K562 (cell line): ENCODE measurements around the gene LINGO3. TPM values are rescaled to one million over a fixed set of nuclear protein-coding genes. Genes with fewer than 3 reads are reported as not detected.

ENCODE experiments used
- ATAC-seq: fragments of 200-7000 bp; cut with Tn5 transposase; 3 replicates; pipeline ENCODE4 v1.9.1; 2020; ENCODE audit warnings: moderate library complexity
- BruUV-seq: library from RNA; stranded (reverse); fragments of 400-500 nt; replicated peaks from 2 replicates; lab custom pipeline; 2021; lab: Mats Ljungman, UMichigan
- CTCF ChIA-PET: fragments of 300-600 bp; formaldehyde crosslinking; extraction: SDS; loops from one replicate; lab custom pipeline; 2021; ENCODE audit warnings: low intra/inter-chr PET ratio; lab: Yijun Ruan, JAX
- POLR2A ChIA-PET: fragments of 300-600, 350-650 bp; sonication (Branson Sonifier 250); formaldehyde crosslinking; extraction: SDS; loops from one replicate; lab custom pipeline; 2021; ENCODE audit warnings: antibody characterized with exemption, inconsistent platforms; lab: Yijun Ruan, JAX
- DNase-seq, 4 experiments: peaks; one replicate each; pipeline versions ENCODE4 v3.0.0 to v3.0.0-alpha.2; 2011 to 2018; ENCODE audit warnings: low spot score in 3 of 4, mixed read lengths in 3 of 4; ENCODE audit errors: extremely low read depth in 1 of 4
- FAIRE-seq: peaks from 2 replicates; lab custom pipeline; 2011; peaks lifted over from hg19 to GRCh38; lab: Jason Lieb, UNC
- H2AFZ ChIP-seq: 2 replicates; pipeline ENCODE4 v1.6.0; 2011; ENCODE audit warnings: low read depth, low read length, control low read depth, inconsistent platforms
- H3K27ac ChIP-seq: fragments of 200-600 bp; 3 replicates; pipeline ENCODE4 v1.8.0; 2011; ENCODE audit warnings: low read depth, mild to moderate bottlenecking, control low read depth, inconsistent platforms, low read length, moderate library complexity, mixed read lengths; ENCODE audit errors: extremely low read depth
- H3K27me3 ChIP-seq, 2 experiments: fragments of 300-600 bp in 1 of 2; 2 replicates in 1 of 2; 3 replicates in 1 of 2; pipeline versions ENCODE4 v1.6.0 to v1.8.0; 2011; ENCODE audit warnings: inconsistent platforms in 2 of 2, low read length in 2 of 2, mild to moderate bottlenecking in 1 of 2, mixed read lengths in 1 of 2, moderate library complexity in 1 of 2; ENCODE audit not compliant: control insufficient read depth in 2 of 2, insufficient read depth in 2 of 2
- H3K36me3 ChIP-seq: fragments of 300-600 bp; 3 replicates; pipeline ENCODE4 v1.8.0; 2011; ENCODE audit warnings: mild to moderate bottlenecking, low read length, inconsistent platforms; ENCODE audit not compliant: control insufficient read depth, insufficient read depth
- H3K4me1 ChIP-seq, 2 experiments: fragments of 200-600 bp in 1 of 2; replicated peaks in 1 of 2; 2 replicates in 1 of 2; 3 replicates in 1 of 2; pipeline versions ENCODE4 v1.5.1 to v1.8.0; 2011; ENCODE audit warnings: inconsistent platforms in 2 of 2, low read length in 2 of 2, mild to moderate bottlenecking in 1 of 2, mixed read lengths in 1 of 2, moderate library complexity in 1 of 2; ENCODE audit not compliant: control insufficient read depth in 2 of 2, insufficient read depth in 2 of 2
- H3K4me2 ChIP-seq: 2 replicates; pipeline ENCODE4 v1.6.1; 2011; ENCODE audit warnings: low read length, control low read depth, inconsistent platforms, mixed read lengths; ENCODE audit not compliant: insufficient read depth
- H3K4me3 ChIP-seq: fragments of 200-600 bp; sonication (generic), shearing (Covaris generic); 2 replicates; pipeline ENCODE4 v1.5.1; 2016; ENCODE audit warnings: control low read depth, inconsistent platforms
- H3K79me2 ChIP-seq: fragments of 200-600 bp; 3 replicates; pipeline ENCODE4 v1.8.0; 2011; ENCODE audit warnings: low read length, inconsistent platforms; ENCODE audit not compliant: control insufficient read depth, insufficient read depth
- H3K9ac ChIP-seq, 2 experiments: 2 replicates each; pipeline versions ENCODE4 v1.6.0 to v1.6.1; 2011; ENCODE audit warnings: low read depth in 2 of 2, low read length in 2 of 2, control low read depth in 1 of 2, inconsistent platforms in 1 of 2, mild to moderate bottlenecking in 1 of 2, mixed read lengths in 1 of 2; ENCODE audit not compliant: insufficient read depth in 1 of 2
- H3K9me1 ChIP-seq: one replicate; pipeline ENCODE4 v1.6.0; 2011; ENCODE audit warnings: inconsistent platforms, mild to moderate bottlenecking, low read length, moderate library complexity; ENCODE audit not compliant: control insufficient read depth, insufficient read depth
- H3K9me3 ChIP-seq: replicated peaks from 2 replicates; pipeline ENCODE4 v1.5.1; 2011; ENCODE audit warnings: low read depth, low read length, inconsistent platforms; ENCODE audit not compliant: control insufficient read depth, insufficient read depth
- H4K20me1 ChIP-seq: replicated peaks from 2 replicates; pipeline ENCODE4 v1.6.1; 2011; ENCODE audit warnings: low read length, inconsistent platforms, mixed read lengths; ENCODE audit not compliant: control insufficient read depth, insufficient read depth
- ATF1 ChIP-seq, 2 experiments: fragments of 450-650 bp in 1 of 2; IDR thresholded peaks; 2 replicates each; pipeline ENCODE4 v1.6.1; 2016; ENCODE audit warnings: missing compliant biosample characterization in 1 of 2, missing genetic modification characterization in 1 of 2
- ATF7 ChIP-seq: fragments of 450-650 bp; IDR thresholded peaks from 2 replicates; pipeline ENCODE4 v1.7.1; 2014; ENCODE audit warnings: mild to moderate bottlenecking, moderate library complexity
- CBFB ChIP-seq: sonication (generic); formaldehyde crosslinking; IDR thresholded peaks from 2 replicates; pipeline ENCODE4 v1.4.0; 2020; ENCODE audit warnings: mild to moderate bottlenecking, missing genetic modification reagents
- EP400 ChIP-seq: fragments of 450-650 bp; IDR thresholded peaks from 2 replicates; pipeline ENCODE4 v1.6.1; 2017; ENCODE audit warnings: antibody characterized with exemption, mild to moderate bottlenecking, moderate library complexity
- HNRNPL ChIP-seq: fragments of 200-400 bp; formaldehyde crosslinking; IDR thresholded peaks from 2 replicates; pipeline ENCODE4 v1.6.1; 2017; ENCODE audit warnings: low read depth, mild to moderate bottlenecking, low read length
- MAFK ChIP-seq: IDR thresholded peaks from 2 replicates; pipeline ENCODE4 v1.6.1; 2011; ENCODE audit warnings: low read length, improper control_type of control experiment
- NFIX ChIP-seq: fragments of 250-450 bp; sonication (Bioruptor Pico); IDR thresholded peaks from 2 replicates; pipeline ENCODE4 v1.4.0; 2020; ENCODE audit warnings: low read depth, mild to moderate bottlenecking, moderate library complexity
- NR2C1 ChIP-seq, 2 experiments: fragments of 450-650 bp; IDR thresholded peaks; 2 replicates each; pipeline ENCODE4 v1.6.1; 2017; ENCODE audit warnings: mild to moderate bottlenecking in 2 of 2, antibody characterized with exemption in 1 of 2, inconsistent platforms in 1 of 2, missing compliant biosample characterization in 1 of 2, missing genetic modification characterization in 1 of 2
- RFX7 ChIP-seq: fragments of 250-450 bp; sonication (Bioruptor Pico); IDR thresholded peaks from 2 replicates; pipeline ENCODE4 v1.5.1; 2021; ENCODE audit warnings: mild to moderate bottlenecking
- SMARCC2 ChIP-seq: fragments of 450-650 bp; IDR thresholded peaks from 2 replicates; pipeline ENCODE4 v1.6.1; 2017; ENCODE audit warnings: antibody characterized with exemption, moderate library complexity, mild to moderate bottlenecking, low read depth
- SMARCE1 ChIP-seq: fragments of 450-650 bp; IDR thresholded peaks from 2 replicates; pipeline ENCODE4 v1.7.1; 2016; ENCODE audit warnings: mild to moderate bottlenecking
- TAL1 ChIP-seq: fragments of 450-650 bp; IDR thresholded peaks from 2 replicates; pipeline ENCODE4 v1.6.1; 2016; ENCODE audit warnings: mild to moderate bottlenecking
- ZKSCAN1 ChIP-seq: fragments of 150-350 bp; IDR thresholded peaks from 2 replicates; pipeline ENCODE4 v1.6.1; 2016; ENCODE audit warnings: low read depth, low read length
- ZZZ3 ChIP-seq: fragments of 450-650 bp; IDR thresholded peaks from 2 replicates; pipeline ENCODE4 v1.6.1; 2016; ENCODE audit warnings: antibody characterized with exemption, mild to moderate bottlenecking, moderate library complexity
- WGBS: fragments of 100-300 bp; shearing (Covaris generic); methylation state at CpG from one replicate; pipeline ENCODE4 v1.1.6; 2016; ENCODE audit warnings: low coverage, mixed read lengths; ENCODE audit not compliant: insufficient coverage; ENCODE audit errors: missing lambda C conversion rate; 5-methylcytosine and 5-hydroxymethylcytosine counted together
- in situ Hi-C: fragments of 300-500 bp; cut with MboI; formaldehyde crosslinking; loops from 4 replicates; pipeline ENCODE4 v1.15.0; 2018; ENCODE audit warnings: inconsistent platforms, mixed read lengths
- intact Hi-C: fragments of 100-400 bp; cut with micrococcal nuclease; formaldehyde crosslinking; loops from 2 replicates; pipeline ENCODE4 v1.14.2; 2022
- polyA plus RNA-seq, 8 experiments: library from polyadenylated mRNA; depleted of rRNA in 4 of 8; stranded (reverse) in 5 of 8; unstranded in 3 of 8; fragments of >200 nt; fragmentation: Nextera tagmentation in 2 of 8; fragmentation: Illumina TruSeq in 1 of 8; extraction: Ambion mirVana in 2 of 8; extraction: Trizol in 1 of 8; gene quantifications; 2 replicates each; pipeline versions ENCODE4 v1.2.1 to v1.2.3, GENCODE V29; 2011 to 2014; ENCODE audit warnings: inconsistent platforms in 1 of 8, missing spikeins in 1 of 8
- total RNA-seq, 7 experiments: library from RNA; depleted of rRNA in 6 of 7; stranded (reverse); fragments of >200 nt in 6 of 7; fragmentation: Illumina TruSeq in 2 of 7; extraction: Trizol in 2 of 7; gene quantifications; 2 replicates each; pipeline versions ENCODE4 v1.2.1 to v1.2.3, GENCODE V29; 2011 to 2021; ENCODE audit warnings: low replicate concordance in 1 of 7
- TF ChIP-seq, protein P1 (sequence below): conservative IDR thresholded peaks from 2 replicates; pipeline ENCODE4 v1.6.1; 2011; ENCODE audit warnings: low read depth, mild to moderate bottlenecking, low read length; ENCODE audit not compliant: control insufficient read depth
- TF ChIP-seq, protein P2 (sequence below): sonication (generic); formaldehyde crosslinking; IDR thresholded peaks from 2 replicates; pipeline ENCODE4 v1.4.0; 2020; ENCODE audit warnings: mild to moderate bottlenecking, missing genetic modification reagents
- TF ChIP-seq, protein P3 (sequence below), 2 experiments: fragments of 200-800 bp in 1 of 2; sonication (Bioruptor generic) in 1 of 2; sonication (generic) in 1 of 2; formaldehyde crosslinking in 1 of 2; IDR thresholded peaks in 1 of 2; conservative IDR thresholded peaks in 1 of 2; 2 replicates each; pipeline versions ENCODE4 v1.5.0 to v1.6.1; 2016 to 2020; ENCODE audit warnings: missing compliant biosample characterization in 1 of 2, missing genetic modification characterization in 1 of 2, missing genetic modification reagents in 1 of 2

LINGO3 gene
- total and polyA plus RNA-seq, 9 of the 15 experiments (the other 6 are each of a cell fraction or from before 2014, with no cell fraction given) = 0.03 to 0.05 (median 0.03) TPM; not detected in 6

DNA sequence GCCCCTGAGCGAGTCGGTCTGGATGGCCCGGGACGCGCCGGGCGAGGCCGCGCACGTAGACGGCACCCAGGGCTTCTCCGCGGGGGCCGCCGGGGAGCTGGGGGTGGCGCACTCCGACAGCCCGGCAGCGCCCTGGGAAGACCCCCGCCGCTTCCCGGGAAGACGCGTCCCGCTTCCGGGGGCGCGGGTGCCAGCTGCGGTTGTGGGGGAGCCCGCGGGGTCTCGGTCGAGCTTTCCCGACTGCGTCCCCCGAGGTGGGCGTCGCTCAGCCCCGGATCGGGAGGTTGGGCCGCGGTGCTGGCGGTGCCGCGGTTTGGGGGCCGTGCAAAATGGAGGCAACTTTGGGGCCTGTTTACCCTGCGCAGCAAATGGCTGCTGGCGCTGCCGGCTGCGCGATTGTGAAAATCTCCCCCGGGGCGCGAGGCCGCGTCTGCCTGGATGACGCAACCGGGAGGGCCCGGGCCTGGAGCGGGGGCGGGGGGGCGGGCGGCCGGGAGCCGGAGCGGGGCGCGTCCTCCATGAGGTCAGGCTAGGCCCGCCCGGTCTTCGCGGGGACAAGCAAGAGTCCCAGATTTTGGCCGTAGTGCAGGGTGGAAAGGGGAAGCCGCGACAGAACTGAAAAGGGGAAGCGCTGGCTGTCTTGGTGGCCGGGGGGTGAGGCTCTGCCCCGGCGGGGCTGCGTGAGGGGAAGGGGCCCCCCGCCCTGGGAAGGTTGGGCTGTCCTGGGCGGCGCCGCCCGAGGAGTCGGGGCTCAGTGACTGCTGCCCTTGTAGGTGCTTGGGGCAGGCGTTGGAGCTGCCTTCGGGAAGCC, 37.3 kb downstream of the LINGO3 start:
- no peaks in the 10 kb centered on the region for H3K9me3 ChIP-seq
- no peak overlapping the region for H2AFZ ChIP-seq
- FAIRE-seq = no peak
- H3K79me2 ChIP-seq = peaks cover 69% of the 10 kb centered on the region
- WGBS = under 1% methylated on average over 61 of the region's 88 CpGs
- no peaks in the 10 kb centered on the region for H3K27me3 ChIP-seq
- H3K4me2 ChIP-seq = peak overlapping the region; percentile 89
- peaks cover 34% of the 10 kb centered on the region for H3K36me3 ChIP-seq
- H3K9ac ChIP-seq = peak overlapping the region; percentile 92 to 98
- peaks cover 25 to 80% of the 10 kb centered on the region in 2 experiments for H3K4me1 ChIP-seq
- peak overlapping the region; percentile 91 for H3K4me3 ChIP-seq
- no TSS peak for BruUV-seq
- H3K9me1 ChIP-seq = peaks cover 5% of the 10 kb centered on the region
- H3K27ac ChIP-seq = peak overlapping the region; percentile 94
- peaks cover 47% of the 10 kb centered on the region for H4K20me1 ChIP-seq
- peak; percentile 5 for ATAC-seq
- peak; percentile 73 to 84 (median 79) for DNase-seq
- ChIA-PET POLR2A (interaction anchor here (0.6 to 7.0 kb wide), 16 partner anchors 9 to 161 kb away, joined by 3 to 86 read pairs (median 4); partner anchors contain the start of genes AMH, PEAK3 and PLEKHJ1), CTCF (no interaction called here)
- in situ Hi-C loops (loop anchor here (5.0 kb wide), 1 partner anchor 33 kb away; the partner anchor contains the start of genes PLEKHJ1 and SF3A2), intact Hi-C loops (no loop called here)
- TF ChIP-seq TAL1 = no peak
- no peak for TF ChIP-seq NR2C1 (IDR thresholded peaks at IDR 0.05)
- TF ChIP-seq NR2C1 (tag; IDR thresholded peaks at IDR 0.05) = no peak
- TF ChIP-seq NFIX (CRISPR knock-in tag) = no peak
- TF ChIP-seq, protein P1, sequence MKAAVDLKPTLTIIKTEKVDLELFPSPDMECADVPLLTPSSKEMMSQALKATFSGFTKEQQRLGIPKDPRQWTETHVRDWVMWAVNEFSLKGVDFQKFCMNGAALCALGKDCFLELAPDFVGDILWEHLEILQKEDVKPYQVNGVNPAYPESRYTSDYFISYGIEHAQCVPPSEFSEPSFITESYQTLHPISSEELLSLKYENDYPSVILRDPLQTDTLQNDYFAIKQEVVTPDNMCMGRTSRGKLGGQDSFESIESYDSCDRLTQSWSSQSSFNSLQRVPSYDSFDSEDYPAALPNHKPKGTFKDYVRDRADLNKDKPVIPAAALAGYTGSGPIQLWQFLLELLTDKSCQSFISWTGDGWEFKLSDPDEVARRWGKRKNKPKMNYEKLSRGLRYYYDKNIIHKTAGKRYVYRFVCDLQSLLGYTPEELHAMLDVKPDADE = 0 out of 2 replicates have a peak, but pooled peaks have one; percentile 11
- TF ChIP-seq, protein P2, sequence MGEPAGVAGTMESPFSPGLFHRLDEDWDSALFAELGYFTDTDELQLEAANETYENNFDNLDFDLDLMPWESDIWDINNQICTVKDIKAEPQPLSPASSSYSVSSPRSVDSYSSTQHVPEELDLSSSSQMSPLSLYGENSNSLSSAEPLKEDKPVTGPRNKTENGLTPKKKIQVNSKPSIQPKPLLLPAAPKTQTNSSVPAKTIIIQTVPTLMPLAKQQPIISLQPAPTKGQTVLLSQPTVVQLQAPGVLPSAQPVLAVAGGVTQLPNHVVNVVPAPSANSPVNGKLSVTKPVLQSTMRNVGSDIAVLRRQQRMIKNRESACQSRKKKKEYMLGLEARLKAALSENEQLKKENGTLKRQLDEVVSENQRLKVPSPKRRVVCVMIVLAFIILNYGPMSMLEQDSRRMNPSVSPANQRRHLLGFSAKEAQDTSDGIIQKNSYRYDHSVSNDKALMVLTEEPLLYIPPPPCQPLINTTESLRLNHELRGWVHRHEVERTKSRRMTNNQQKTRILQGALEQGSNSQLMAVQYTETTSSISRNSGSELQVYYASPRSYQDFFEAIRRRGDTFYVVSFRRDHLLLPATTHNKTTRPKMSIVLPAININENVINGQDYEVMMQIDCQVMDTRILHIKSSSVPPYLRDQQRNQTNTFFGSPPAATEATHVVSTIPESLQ (CRISPR knock-in tag) = no peak
- peak; percentile 55 for TF ChIP-seq ATF7
- TF ChIP-seq CBFB (CRISPR knock-in tag) = no peak
- no peak for TF ChIP-seq ZZZ3
- no peak for TF ChIP-seq SMARCC2
- no peak; the same call in 1 of the 2 replicates for TF ChIP-seq HNRNPL
- 0 out of 2 replicates have a peak, but pooled peaks have one; percentile 6 for TF ChIP-seq ATF1 (CRISPR knock-in tag; IDR thresholded peaks at IDR 0.05)
- TF ChIP-seq ATF1 (tag; IDR thresholded peaks at IDR 0.05) = no peak
- no peak for TF ChIP-seq MAFK
- no peak for TF ChIP-seq ZKSCAN1
- TF ChIP-seq, protein P3, sequence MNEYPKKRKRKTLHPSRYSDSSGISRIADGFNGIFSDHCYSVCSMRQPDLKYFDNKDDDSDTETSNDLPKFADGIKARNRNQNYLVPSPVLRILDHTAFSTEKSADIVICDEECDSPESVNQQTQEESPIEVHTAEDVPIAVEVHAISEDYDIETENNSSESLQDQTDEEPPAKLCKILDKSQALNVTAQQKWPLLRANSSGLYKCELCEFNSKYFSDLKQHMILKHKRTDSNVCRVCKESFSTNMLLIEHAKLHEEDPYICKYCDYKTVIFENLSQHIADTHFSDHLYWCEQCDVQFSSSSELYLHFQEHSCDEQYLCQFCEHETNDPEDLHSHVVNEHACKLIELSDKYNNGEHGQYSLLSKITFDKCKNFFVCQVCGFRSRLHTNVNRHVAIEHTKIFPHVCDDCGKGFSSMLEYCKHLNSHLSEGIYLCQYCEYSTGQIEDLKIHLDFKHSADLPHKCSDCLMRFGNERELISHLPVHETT (CRISPR knock-in tag; conservative IDR thresholded peaks at IDR 0.05 in 1 of 2, IDR thresholded peaks at IDR 0.05 in 1 of 2) = peak in 1 of 2 experiments; percentile 90; a peak in 2 of 4 replicates
- TF ChIP-seq EP400 = peak; percentile 75
- no peak for TF ChIP-seq RFX7
- no peak for TF ChIP-seq SMARCE1
